HAP-1 (cell line): ENCODE data around the gene ERP27.
A peak's percentile ranks its signal among the peaks of the same experiment; 100 is the strongest.

Experiments used
- DNase-seq, 2 experiments: peaks; one replicate each; pipeline ENCODE4 v3.0.0-alpha.2; 2016 to 2020; ENCODE audit warnings: low spot score in 2 of 2
- H3K27me3 ChIP-seq: fragments of 250-450 bp; sonication (Bioruptor Pico); 2 replicates; pipeline ENCODE4 v1.5.1; 2020; ENCODE audit warnings: low read depth, mild to moderate bottlenecking, moderate library complexity
- H3K36me3 ChIP-seq: fragments of 250-450 bp; sonication (Bioruptor Pico); replicated peaks from 2 replicates; pipeline ENCODE4 v1.5.1; 2020; ENCODE audit warnings: mild to moderate bottlenecking
- H3K4me1 ChIP-seq: fragments of 250-450 bp; sonication (Bioruptor Pico); 2 replicates; pipeline ENCODE4 v1.5.1; 2020; ENCODE audit warnings: mild to moderate bottlenecking
- H3K4me3 ChIP-seq: fragments of 250-450 bp; sonication (Bioruptor Pico); 2 replicates; pipeline ENCODE4 v1.5.1; 2020; ENCODE audit warnings: mild to moderate bottlenecking, moderate library complexity
- H3K9me3 ChIP-seq: fragments of 250-450 bp; sonication (Bioruptor Pico); 2 replicates; pipeline ENCODE4 v1.5.1; 2020; ENCODE audit warnings: mild to moderate bottlenecking, moderate library complexity
- in situ Hi-C: fragments of 300-500 bp; cut with MboI; formaldehyde crosslinking; loops from 3 replicates; pipeline ENCODE4 v1.14.3; 2020; ENCODE audit warnings: low sequenced_read_pairs, inconsistent platforms, mixed read lengths

ERP27 gene

GRCh38 chr12:14941369-14941768 is 3.0 kb upstream of the ERP27 start:
- no peaks in the 10 kb centered on the region for H3K9me3 ChIP-seq
- H3K27me3 ChIP-seq = no peaks in the 10 kb centered on the region
- H3K4me3 ChIP-seq = no peak overlapping the region
- no peak for DNase-seq
- no peaks in the 10 kb centered on the region for H3K36me3 ChIP-seq
- no peaks in the 10 kb centered on the region for H3K4me1 ChIP-seq
- in situ Hi-C loops = no loop called here

GRCh38 chr12:14937689-14938088 is 648 bp downstream of the ERP27 start:
- Histone ChIP-seq H3K4me3 (no peak overlapping the region), H3K27me3 (no peaks in the 10 kb centered on the region), H3K4me1 (no peaks in the 10 kb centered on the region), H3K9me3 (no peaks in the 10 kb centered on the region), H3K36me3 (no peaks in the 10 kb centered on the region)
- in situ Hi-C loops = no loop called here
- no peak for DNase-seq

GRCh38 chr12:14937014-14937413 is 1.3 kb downstream of the ERP27 start:
- Histone ChIP-seq H3K36me3 (no peaks in the 10 kb centered on the region), H3K27me3 (no peaks in the 10 kb centered on the region), H3K4me1 (no peaks in the 10 kb centered on the region), H3K9me3 (no peaks in the 10 kb centered on the region), H3K4me3 (no peak overlapping the region)
- in situ Hi-C loops = no loop called here
- DNase-seq = no peak

- H3K36me3 ChIP-seq = no peaks in the 10 kb centered on the region
- peak in 1 of 2 experiments; percentile 11 for DNase-seq
- H3K27me3 ChIP-seq = no peaks in the 10 kb centered on the region
- no peaks in the 10 kb centered on the region for H3K4me1 ChIP-seq
- in situ Hi-C loops = no loop called here
- H3K9me3 ChIP-seq = no peaks in the 10 kb centered on the region
- no peak overlapping the region for H3K4me3 ChIP-seq
Measured at GRCh38 chr12:14936224-14936861, 2.0 kb downstream of the ERP27 start.

- Histone ChIP-seq H3K36me3 (no peaks in the 10 kb centered on the region), H3K4me1 (no peaks in the 10 kb centered on the region), H3K9me3 (no peaks in the 10 kb centered on the region), H3K27me3 (no peaks in the 10 kb centered on the region), H3K4me3 (no peak overlapping the region)
- in situ Hi-C loops = no loop called here
- no peak for DNase-seq
Measured at GRCh38 chr12:14935031-14935430, 3.3 kb downstream of the ERP27 start.

- in situ Hi-C loops = no loop called here
- Histone ChIP-seq H3K4me1 (no peaks in the 10 kb centered on the region), H3K36me3 (no peaks in the 10 kb centered on the region), H3K27me3 (no peaks in the 10 kb centered on the region), H3K9me3 (no peaks in the 10 kb centered on the region), H3K4me3 (no peak overlapping the region)
- DNase-seq = no peak
Measured at GRCh38 chr12:14934511-14934910, 3.8 kb downstream of the ERP27 start.

GRCh38 chr12:14931791-14932560 is 6.4 kb downstream of the ERP27 start:
- in situ Hi-C loops = no loop called here
- Histone ChIP-seq H3K36me3 (no peaks in the 10 kb centered on the region), H3K4me1 (no peaks in the 10 kb centered on the region), H3K9me3 (no peaks in the 10 kb centered on the region), H3K4me3 (no peak overlapping the region), H3K27me3 (0 out of 2 replicates have a peak, but pooled peaks cover 2% of the 10 kb centered on the region)
- DNase-seq = no peak

GRCh38 chr12:14931359-14931758 is 7.0 kb downstream of the ERP27 start:
- H3K36me3 ChIP-seq = no peaks in the 10 kb centered on the region
- no peak for DNase-seq
- no peaks in the 10 kb centered on the region for H3K9me3 ChIP-seq
- H3K4me1 ChIP-seq = no peaks in the 10 kb centered on the region
- in situ Hi-C loops = no loop called here
- H3K4me3 ChIP-seq = no peak overlapping the region
- 0 out of 2 replicates have a peak, but pooled peaks cover 2% of the 10 kb centered on the region for H3K27me3 ChIP-seq

- H3K36me3 ChIP-seq = no peaks in the 10 kb centered on the region
- H3K4me1 ChIP-seq = no peaks in the 10 kb centered on the region
- in situ Hi-C loops = no loop called here
- no peaks in the 10 kb centered on the region for H3K9me3 ChIP-seq
- H3K27me3 ChIP-seq = 0 out of 2 replicates have a peak, but pooled peaks cover 2% of the 10 kb centered on the region
- DNase-seq = no peak
- H3K4me3 ChIP-seq = no peak overlapping the region
Measured at GRCh38 chr12:14930299-14930698, 8.0 kb downstream of the ERP27 start.

- Histone ChIP-seq H3K9me3 (no peaks in the 10 kb centered on the region), H3K27me3 (0 out of 2 replicates have a peak, but pooled peaks cover 2% of the 10 kb centered on the region), H3K4me3 (no peak overlapping the region), H3K4me1 (no peaks in the 10 kb centered on the region), H3K36me3 (no peaks in the 10 kb centered on the region)
- in situ Hi-C loops = no loop called here
- no peak for DNase-seq
Measured at GRCh38 chr12:14928931-14929330, 9.4 kb downstream of the ERP27 start.

- H3K36me3 ChIP-seq = no peaks in the 10 kb centered on the region
- no peaks in the 10 kb centered on the region for H3K9me3 ChIP-seq
Measured at GRCh38 chr12:14927267-14927666, 11.1 kb downstream of the ERP27 start.

GRCh38 chr12:14924541-14924940 is 13.8 kb downstream of the ERP27 start:
- Histone ChIP-seq H3K4me3 (no peak overlapping the region), H3K27me3 (0 out of 2 replicates have a peak, but pooled peaks cover 2% of the 10 kb centered on the region), H3K36me3 (no peaks in the 10 kb centered on the region), H3K9me3 (no peaks in the 10 kb centered on the region), H3K4me1 (no peaks in the 10 kb centered on the region)
- in situ Hi-C loops = no loop called here
- no peak for DNase-seq

More at GRCh38 chr12:14927267-14927666, 11.1 kb downstream of the ERP27 start:
- no peak for DNase-seq
- no peaks in the 10 kb centered on the region for H3K4me1 ChIP-seq
- in situ Hi-C loops = no loop called here
- no peak overlapping the region for H3K4me3 ChIP-seq
- H3K27me3 ChIP-seq = 0 out of 2 replicates have a peak, but pooled peaks cover 2% of the 10 kb centered on the region

GRCh38 chr12:14923944-14924343 is 14.4 kb downstream of the ERP27 start:
- Histone ChIP-seq H3K36me3 (no peaks in the 10 kb centered on the region), H3K27me3 (0 out of 2 replicates have a peak, but pooled peaks cover 2% of the 10 kb centered on the region), H3K4me1 (no peaks in the 10 kb centered on the region), H3K9me3 (no peaks in the 10 kb centered on the region), H3K4me3 (no peak overlapping the region)
- DNase-seq = no peak
- in situ Hi-C loops = no loop called here

GRCh38 chr12:14921218-14921617 is 17.1 kb downstream of the ERP27 start:
- no peaks in the 10 kb centered on the region for H3K36me3 ChIP-seq
- H3K9me3 ChIP-seq = no peaks in the 10 kb centered on the region
- no peaks in the 10 kb centered on the region for H3K27me3 ChIP-seq
- H3K4me1 ChIP-seq = no peaks in the 10 kb centered on the region
- no peak for DNase-seq
- no peak overlapping the region for H3K4me3 ChIP-seq
- in situ Hi-C loops = no loop called here
